Hepatocyte (in vitro differentiated cells): Measurements from ENCODE around the gene NOTUM. TPM values are rescaled to one million over a fixed set of nuclear protein-coding genes. Genes with fewer than 3 reads are reported as not detected.

ENCODE experiments used
- DNase-seq: peaks from one replicate; pipeline ENCODE4 v3.0.0-alpha.2; 2016; ENCODE audit warnings: low spot score
- H2AFZ ChIP-seq: fragments of 200-600 bp; sonication (generic); 2 replicates; pipeline ENCODE4 v1.6.0; 2016; ENCODE audit warnings: antibody characterized with exemption, mild to moderate bottlenecking
- H3K27ac ChIP-seq: fragments of 200-600 bp; sonication (generic); 2 replicates; pipeline ENCODE4 v1.5.1; 2016; ENCODE audit warnings: mild to moderate bottlenecking
- H3K27me3 ChIP-seq: fragments of 200-600 bp; sonication (generic); 2 replicates; pipeline ENCODE4 v1.6.1; 2016
- H3K36me3 ChIP-seq: fragments of 200-600 bp; sonication (generic); replicated peaks from 2 replicates; pipeline ENCODE4 v1.5.1; 2016; ENCODE audit warnings: low read depth; ENCODE audit not compliant: insufficient read depth
- H3K4me1 ChIP-seq: fragments of 200-600 bp; sonication (generic); 2 replicates; pipeline ENCODE4 v1.5.1; 2016; ENCODE audit warnings: mild to moderate bottlenecking, moderate library complexity; ENCODE audit not compliant: insufficient read depth
- H3K4me2 ChIP-seq: fragments of 200-600 bp; sonication (generic); 2 replicates; pipeline ENCODE4 v1.6.0; 2016
- H3K4me3 ChIP-seq: fragments of 200-600 bp; sonication (generic); 2 replicates; pipeline ENCODE4 v1.5.1; 2016; ENCODE audit warnings: mild to moderate bottlenecking
- H3K79me2 ChIP-seq: fragments of 200-600 bp; sonication (generic); 2 replicates; pipeline ENCODE4 v1.6.0; 2017; ENCODE audit warnings: mild to moderate bottlenecking
- H3K9me2 ChIP-seq: fragments of 200-600 bp; sonication (generic); replicated peaks from 2 replicates; pipeline ENCODE4 v1.6.0; 2017; ENCODE audit warnings: mild to moderate bottlenecking; ENCODE audit not compliant: insufficient read depth
- H3K9me3 ChIP-seq: fragments of 200-600 bp; sonication (generic); 2 replicates; pipeline ENCODE4 v1.5.1; 2016; ENCODE audit warnings: low read depth, mild to moderate bottlenecking
- H4K20me1 ChIP-seq: fragments of 200-600 bp; sonication (generic); 2 replicates; pipeline ENCODE4 v1.6.0; 2016; ENCODE audit warnings: mild to moderate bottlenecking; ENCODE audit not compliant: insufficient read depth, poor library complexity, severe bottlenecking
- CTCF ChIP-seq: fragments of 200-600 bp; sonication (generic); IDR thresholded peaks from 2 replicates; pipeline ENCODE4 v1.5.1; 2016; ENCODE audit warnings: antibody characterized with exemption, mild to moderate bottlenecking; ENCODE audit not compliant: poor library complexity
- EZH2 ChIP-seq: fragments of 200-600 bp; sonication (generic); IDR thresholded peaks from 2 replicates; pipeline ENCODE4 v1.6.1; 2016; ENCODE audit warnings: antibody characterized with exemption, mild to moderate bottlenecking, borderline replicate concordance
- EZH2phosphoT487 ChIP-seq: fragments of 200-600 bp; sonication (generic); IDR thresholded peaks from one replicate; pipeline ENCODE4 v1.6.1; 2018; ENCODE audit warnings: antibody characterized with exemption, mild to moderate bottlenecking, low read depth, moderate library complexity; ENCODE audit not compliant: unreplicated experiment, severe bottlenecking
- WGBS: methylation state at CpG from one replicate; pipeline ENCODE4 v1.1.6; 2016; ENCODE audit warnings: low lambda C conversion rate; ENCODE audit errors: missing lambda C conversion rate; 5-methylcytosine and 5-hydroxymethylcytosine counted together
- polyA plus RNA-seq: library from polyadenylated mRNA; unstranded; fragments of >200 nt; fragmentation: Nextera tagmentation; extraction: Ambion mirVana; gene quantifications from 2 replicates; pipeline ENCODE4 v1.2.1, GENCODE V29; 2016
- total RNA-seq: library from RNA; depleted of rRNA; stranded (reverse); fragments of >200 nt; gene quantifications from 2 replicates; pipeline ENCODE4 v1.2.3, GENCODE V29; 2014

NOTUM gene
- total and polyA plus RNA-seq, 2 experiments from 2014 or later: 1.0 to 4.7 TPM

GRCh38 chr17:81935709-81936084, 25.3 kb downstream of the NOTUM start:
- peaks cover 7% of the 10 kb centered on the region for H3K4me1 ChIP-seq
- peak overlapping the region; percentile 97 for H3K4me2 ChIP-seq
- H4K20me1 ChIP-seq: no peaks in the 10 kb centered on the region
- H3K9me2 ChIP-seq: no peaks in the 10 kb centered on the region
- H3K79me2 ChIP-seq: peaks cover 15% of the 10 kb centered on the region
- TF ChIP-seq CTCF: no peak
- TF ChIP-seq EZH2: no peak
- no peak for TF ChIP-seq EZH2phosphoT487
- 91% methylated on average over 6 of the region's 6 CpGs for WGBS
- DNase-seq: no peak
- no peaks in the 10 kb centered on the region for H3K27me3 ChIP-seq
- H3K27ac ChIP-seq: no peak overlapping the region
- H3K36me3 ChIP-seq: no peaks in the 10 kb centered on the region
- H3K9me3 ChIP-seq: no peaks in the 10 kb centered on the region
- H2AFZ ChIP-seq: no peak overlapping the region
- no peak overlapping the region for H3K4me3 ChIP-seq

GRCh38 chr17:81934850-81935708, 25.9 kb downstream of the NOTUM start:
- Histone ChIP-seq H3K36me3 (no peaks in the 10 kb centered on the region), H2AFZ (no peak overlapping the region), H4K20me1 (no peaks in the 10 kb centered on the region), H3K4me3 (no peak overlapping the region), H3K4me2 (peak overlapping the region; percentile 97), H3K4me1 (peaks cover 7% of the 10 kb centered on the region), H3K9me3 (no peaks in the 10 kb centered on the region), H3K79me2 (peaks cover 15% of the 10 kb centered on the region), H3K9me2 (no peaks in the 10 kb centered on the region), H3K27me3 (no peaks in the 10 kb centered on the region), H3K27ac (no peak overlapping the region)
- TF ChIP-seq EZH2phosphoT487: no peak
- no peak for TF ChIP-seq CTCF
- TF ChIP-seq EZH2: no peak
- DNase-seq: no peak
- WGBS: 96% methylated on average over 32 of the region's 38 CpGs

GRCh38 chr17:81934098-81934757, 26.8 kb downstream of the NOTUM start:
- no peak overlapping the region for H2AFZ ChIP-seq
- TF ChIP-seq EZH2phosphoT487 (no peak), EZH2 (no peak), CTCF (no peak)

More at GRCh38 chr17:81934098-81934757, 26.8 kb downstream of the NOTUM start:
- no peak for DNase-seq
- Histone ChIP-seq H3K4me2 (no peak overlapping the region), H3K27ac (no peak overlapping the region), H3K9me3 (no peaks in the 10 kb centered on the region), H3K79me2 (peaks cover 15% of the 10 kb centered on the region), H3K4me3 (no peak overlapping the region), H4K20me1 (no peaks in the 10 kb centered on the region), H3K4me1 (peaks cover 7% of the 10 kb centered on the region), H3K9me2 (no peaks in the 10 kb centered on the region), H3K27me3 (no peaks in the 10 kb centered on the region), H3K36me3 (no peaks in the 10 kb centered on the region)
- 91% methylated on average over 23 of the region's 23 CpGs for WGBS
